Muscle layer of colon (tissue), 2 donors: Measurements from ENCODE around the gene SLAMF7.
"Not testable (repeated sequence)": the region's sequence is repeated elsewhere in the genome, so short reads cannot be mapped to it uniquely, and the experiment has no call there.

Source experiments
- H3K27ac ChIP-seq: one replicate; pipeline ENCODE4 v1.7.0; 2013; ENCODE audit warnings: low read depth, mild to moderate bottlenecking, low read length, moderate library complexity
- H3K27me3 ChIP-seq, 2 donors: one replicate each; pipeline ENCODE4 v1.7.0; 2013; ENCODE audit warnings: low read length in 2 of 2, mild to moderate bottlenecking in 2 of 2; ENCODE audit not compliant: insufficient read depth in 2 of 2, control insufficient read depth in 1 of 2
- H3K36me3 ChIP-seq: one replicate; pipeline ENCODE4 v1.7.0; 2013; ENCODE audit warnings: mild to moderate bottlenecking, low read length; ENCODE audit not compliant: insufficient read depth
- H3K4me1 ChIP-seq: one replicate; pipeline ENCODE4 v1.7.0; 2013; ENCODE audit warnings: mild to moderate bottlenecking, low read length; ENCODE audit not compliant: insufficient read depth
- H3K4me3 ChIP-seq, 2 donors: one replicate each; pipeline ENCODE4 v1.7.0; 2013; ENCODE audit warnings: low read length in 2 of 2, low read depth in 1 of 2, mild to moderate bottlenecking in 1 of 2, moderate library complexity in 1 of 2
- H3K9ac ChIP-seq: one replicate; pipeline ENCODE4 v1.7.0; 2013; ENCODE audit warnings: low read length
- H3K9me3 ChIP-seq: one replicate; pipeline ENCODE4 v1.7.0; 2013; ENCODE audit warnings: mild to moderate bottlenecking, low read length
- donor health status: abdominal sarcoma.
- donor health status: Adenocarcinoma of cecum.

SLAMF7 gene

GRCh38 chr1:160710517-160711252 lies 28.4 kb upstream of the SLAMF7 start:
- Histone ChIP-seq H3K27me3 (no peaks in the 10 kb centered on the region), H3K9ac (no peak overlapping the region), H3K9me3 (no peaks in the 10 kb centered on the region), H3K36me3 (no peaks in the 10 kb centered on the region), H3K4me3 (no peak overlapping the region), H3K4me1 (no peaks in the 10 kb centered on the region), H3K27ac (no peak overlapping the region)

DNA sequence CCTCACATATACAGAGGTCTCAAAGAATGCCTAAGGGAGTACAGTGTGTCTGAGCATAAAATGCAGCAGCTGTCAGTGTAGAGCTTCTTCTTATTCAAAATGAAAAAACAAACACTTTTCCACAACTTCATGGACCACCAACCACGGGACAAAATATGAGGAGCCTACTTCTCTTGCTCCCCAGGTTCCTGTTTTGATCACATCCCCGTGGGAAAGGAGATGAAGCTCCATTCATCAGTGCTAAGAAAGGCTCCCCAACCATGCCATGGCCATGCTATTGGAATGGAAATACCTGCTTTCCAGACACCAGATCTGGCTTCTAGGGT lies 27.8 kb upstream of the SLAMF7 start:
- Histone ChIP-seq H3K9ac (no peak overlapping the region), H3K27me3 (no peaks in the 10 kb centered on the region), H3K4me1 (no peaks in the 10 kb centered on the region), H3K36me3 (no peaks in the 10 kb centered on the region), H3K9me3 (no peaks in the 10 kb centered on the region), H3K27ac (no peak overlapping the region), H3K4me3 (no peak overlapping the region)

GRCh38 chr1:160711602-160712311 lies 27.3 kb upstream of the SLAMF7 start, which contains the start of gene CD48:
TSS of gene CD48 (minus strand) at chr1:160711822. CDS start at chr1:160711763, 59 bp downstream.
- no peaks in the 10 kb centered on the region for H3K4me1 ChIP-seq
- no peak within 1 kb of the TSS for H3K27ac ChIP-seq
- H3K27me3 ChIP-seq: no peaks in the 10 kb centered on the region
- no peaks in the 10 kb centered on the region for H3K9me3 ChIP-seq
- no peak within 1 kb of the TSS for H3K9ac ChIP-seq
- no peak within 1 kb of the TSS for H3K4me3 ChIP-seq
- H3K36me3 ChIP-seq: no peaks in the 10 kb centered on the region

DNA sequence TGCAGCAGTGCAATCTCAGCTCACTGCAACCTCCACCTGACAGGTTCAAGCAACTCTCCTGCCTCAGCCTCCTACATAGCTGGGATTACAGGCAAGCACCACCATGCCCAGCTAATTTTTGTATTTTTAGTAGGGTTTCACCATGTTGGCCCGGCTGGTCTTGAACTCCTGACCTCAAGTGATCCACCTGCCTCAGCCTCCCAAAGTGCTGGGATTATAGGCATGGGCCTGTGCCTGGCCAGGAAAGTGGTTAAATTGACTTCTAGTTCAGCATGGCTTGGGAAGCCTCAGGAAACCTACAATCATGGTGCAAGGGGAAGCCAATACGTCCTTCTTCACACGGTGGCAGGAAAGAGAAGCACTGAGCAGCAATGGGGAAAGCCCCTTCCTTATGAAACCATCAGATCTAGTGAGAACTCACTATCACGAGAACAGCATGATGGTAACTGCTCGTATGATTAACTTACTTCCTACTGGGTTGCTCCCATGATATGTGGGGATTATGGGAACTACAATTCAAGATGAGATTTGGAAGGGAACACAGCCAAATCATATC lies 26.4 kb upstream of the SLAMF7 start:
- H3K36me3 ChIP-seq, H3K4me3 ChIP-seq, H3K27ac ChIP-seq, H3K27me3 ChIP-seq, H3K9me3 ChIP-seq, H3K9ac ChIP-seq, H3K4me1 ChIP-seq: not testable (repeated sequence)

- Histone ChIP-seq H3K9me3 (no peaks in the 10 kb centered on the region), H3K27ac (no peak overlapping the region), H3K36me3 (no peaks in the 10 kb centered on the region), H3K4me3 (no peak overlapping the region), H3K4me1 (no peaks in the 10 kb centered on the region), H3K9ac (no peak overlapping the region), H3K27me3 (no peaks in the 10 kb centered on the region)
Observed at GRCh38 chr1:160713161-160713560, 25.9 kb upstream of the SLAMF7 start.

DNA sequence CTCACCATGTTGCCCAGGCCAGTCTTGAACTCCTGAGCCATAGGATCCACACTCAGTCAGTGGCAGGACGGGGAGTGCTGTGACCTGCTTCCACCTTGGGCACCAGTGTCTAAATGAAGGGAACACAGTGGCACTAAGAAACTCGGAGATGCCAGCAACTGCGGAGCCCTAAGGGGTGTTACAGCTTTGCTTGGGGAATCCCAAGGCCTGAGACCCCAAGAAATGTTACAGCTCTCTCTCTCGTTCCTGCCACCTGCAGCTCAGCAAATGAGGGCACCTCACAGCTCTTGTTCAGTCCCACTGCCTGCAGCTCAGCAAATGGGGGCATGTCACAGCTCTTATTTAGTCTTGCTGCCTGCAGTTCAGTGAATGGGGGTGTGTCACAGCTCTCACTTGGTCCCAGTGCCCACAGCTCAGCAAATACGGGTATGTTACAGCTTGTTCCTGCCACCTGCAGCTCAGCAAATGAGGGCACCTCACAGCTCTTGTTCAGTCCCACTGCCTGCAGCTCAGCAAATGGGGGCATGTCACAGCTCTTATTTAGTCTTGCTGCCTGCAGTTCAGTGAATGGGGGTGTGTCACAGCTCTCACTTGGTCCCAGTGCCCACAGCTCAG lies 24.9 kb upstream of the SLAMF7 start:
- H3K27me3 ChIP-seq, H3K36me3 ChIP-seq, H3K9ac ChIP-seq, H3K4me1 ChIP-seq, H3K27ac ChIP-seq, H3K4me3 ChIP-seq, H3K9me3 ChIP-seq: not testable (repeated sequence)

DNA sequence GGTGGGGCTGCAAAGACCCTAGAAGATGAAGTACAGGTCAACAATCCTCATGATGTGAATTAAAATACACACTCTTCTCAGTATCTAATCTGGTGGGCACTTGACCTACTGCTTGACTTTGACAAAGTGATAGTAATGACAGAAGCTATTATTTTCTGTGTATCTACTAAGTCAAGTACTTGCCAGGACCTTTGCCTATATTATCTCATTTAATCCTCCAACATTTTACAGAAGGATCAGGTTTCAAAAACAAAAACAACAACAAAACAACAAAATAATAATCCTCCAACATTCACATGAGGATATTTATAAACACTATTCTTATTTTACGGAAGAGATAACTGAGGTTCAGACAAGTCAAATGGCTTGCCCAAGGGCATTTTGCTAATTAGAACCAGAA lies 23.0 kb upstream of the SLAMF7 start:
- H3K4me1 ChIP-seq: no peaks in the 10 kb centered on the region

DNA sequence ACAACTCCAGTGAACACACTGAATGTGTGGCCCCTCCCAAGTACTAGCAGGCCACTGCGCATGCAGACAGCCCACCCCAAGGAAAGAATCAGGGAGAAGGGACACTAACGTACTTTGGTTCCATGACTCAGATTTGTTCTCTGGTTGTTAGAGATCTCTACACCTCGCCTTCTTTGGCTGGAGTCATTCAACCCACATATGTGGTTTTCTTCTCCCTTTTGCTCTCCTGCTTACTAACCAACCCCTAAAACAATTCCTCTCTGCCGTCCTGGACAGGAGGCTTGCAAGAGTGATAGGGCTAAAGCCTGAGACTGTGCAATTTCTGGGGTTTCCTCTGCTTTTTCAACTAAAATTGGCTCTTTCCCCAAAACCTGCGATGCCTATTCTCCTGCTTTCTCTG lies 21.7 kb upstream of the SLAMF7 start:
- Histone ChIP-seq H3K4me3 (no peak overlapping the region), H3K9ac (no peak overlapping the region), H3K36me3 (no peaks in the 10 kb centered on the region), H3K27ac (no peak overlapping the region), H3K27me3 (no peaks in the 10 kb centered on the region), H3K4me1 (no peaks in the 10 kb centered on the region), H3K9me3 (no peaks in the 10 kb centered on the region)

More for the DNA sequence above, 23.0 kb upstream of the SLAMF7 start:
- Histone ChIP-seq H3K27me3 (no peaks in the 10 kb centered on the region), H3K4me3 (no peak overlapping the region), H3K36me3 (no peaks in the 10 kb centered on the region), H3K9ac (no peak overlapping the region), H3K9me3 (no peaks in the 10 kb centered on the region), H3K27ac (no peak overlapping the region)

DNA sequence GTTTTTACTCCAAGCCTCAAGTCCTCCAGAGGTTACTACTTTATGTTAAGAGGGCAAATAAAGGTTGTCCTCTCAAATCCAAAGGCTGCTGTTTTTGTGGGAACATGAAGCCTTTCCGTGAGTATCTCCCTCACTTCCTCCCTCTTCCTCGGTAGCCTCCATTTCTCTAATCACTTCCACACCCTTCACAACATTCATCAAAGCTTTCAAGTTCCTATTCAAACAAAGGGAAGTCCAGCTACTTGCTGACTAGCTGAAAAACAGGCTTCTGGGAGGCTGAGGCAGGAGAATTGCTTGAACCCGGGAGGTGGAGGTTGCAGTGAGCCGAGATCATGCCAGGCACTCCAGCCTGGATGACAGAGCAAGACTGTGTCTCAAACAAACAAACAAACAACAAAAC lies 20.8 kb upstream of the SLAMF7 start:
- Histone ChIP-seq H3K27ac (no peak overlapping the region), H3K4me1 (no peaks in the 10 kb centered on the region), H3K27me3 (no peaks in the 10 kb centered on the region), H3K36me3 (no peaks in the 10 kb centered on the region), H3K4me3 (no peak overlapping the region), H3K9ac (no peak overlapping the region), H3K9me3 (no peaks in the 10 kb centered on the region)

- no peak overlapping the region for H3K27ac ChIP-seq
- no peaks in the 10 kb centered on the region for H3K27me3 ChIP-seq
- H3K36me3 ChIP-seq: no peaks in the 10 kb centered on the region
- H3K9me3 ChIP-seq: no peaks in the 10 kb centered on the region
- H3K4me1 ChIP-seq: no peaks in the 10 kb centered on the region
- H3K4me3 ChIP-seq: no peak overlapping the region
- H3K9ac ChIP-seq: no peak overlapping the region
Observed at GRCh38 chr1:160720356-160721085, 18.5 kb upstream of the SLAMF7 start.

GRCh38 chr1:160721473-160721872 lies 17.6 kb upstream of the SLAMF7 start:
- H3K9me3 ChIP-seq: no peaks in the 10 kb centered on the region
- no peaks in the 10 kb centered on the region for H3K27me3 ChIP-seq
- H3K4me1 ChIP-seq: no peaks in the 10 kb centered on the region
- H3K9ac ChIP-seq: no peak overlapping the region
- no peak overlapping the region for H3K27ac ChIP-seq
- H3K36me3 ChIP-seq: no peaks in the 10 kb centered on the region
- no peak overlapping the region for H3K4me3 ChIP-seq
